Measurements from ENCODE around the gene PIK3R5. TPM values are rescaled to one million over a fixed set of nuclear protein-coding genes. Genes with fewer than 3 reads are reported as not detected.

PIK3R5 gene
- polyA plus RNA-seq, 1 donor from 2014 or later, result not detected

DNA sequence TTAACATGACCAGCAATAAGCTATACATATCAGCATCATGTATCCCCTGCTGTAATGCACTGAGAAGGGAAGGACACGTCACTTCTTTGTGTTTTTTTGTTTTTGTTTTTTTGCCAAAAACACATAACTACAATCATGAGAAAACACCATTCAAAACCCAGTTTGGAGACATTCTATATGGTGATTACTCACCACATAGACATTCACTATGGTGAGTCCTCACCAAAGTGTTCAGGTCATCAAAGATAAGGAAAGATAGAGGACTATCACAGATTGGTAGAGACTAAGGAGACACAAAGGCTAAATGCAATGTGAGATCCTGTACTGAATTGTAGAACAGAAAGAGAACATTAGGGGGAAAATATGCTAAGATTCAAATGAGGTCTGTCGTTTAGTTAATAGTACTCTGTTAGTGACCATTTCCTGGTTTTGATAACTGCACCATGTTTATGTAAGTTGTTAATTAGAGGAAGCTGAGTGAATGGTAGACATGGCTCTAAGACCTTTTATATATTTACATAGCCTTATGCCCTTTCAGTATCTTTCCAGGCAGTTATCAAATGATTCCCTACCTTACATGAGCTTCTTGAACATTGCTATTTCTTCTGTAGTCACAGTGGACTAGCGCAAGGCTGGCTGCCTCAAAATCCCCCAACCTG, 46.6 kb downstream of the PIK3R5 start:
- H3F3A ChIP-seq (ENCODE audit: insufficient read depth, low read length, poor library complexity, severe bottlenecking), result no peaks in the 10 kb centered on the region
- H3K9ac ChIP-seq (ENCODE audit: low read length), result no peak overlapping the region
- H3K4me2 ChIP-seq (ENCODE audit: low read length), result no peak overlapping the region
- H4K20me1 ChIP-seq (ENCODE audit: insufficient read depth), result no peaks in the 10 kb centered on the region
- no peak overlapping the region for H2AFZ ChIP-seq (ENCODE audit: low read depth, low read length)
- no peaks in the 10 kb centered on the region for H3K9me2 ChIP-seq (ENCODE audit: insufficient read depth, low read length)
- H3K36me3 ChIP-seq (ENCODE audit: insufficient read depth, low read length), result no peaks in the 10 kb centered on the region
- H3K27me3 ChIP-seq (ENCODE audit: insufficient read depth, low read depth, low read length), result no peaks in the 10 kb centered on the region
- no peak overlapping the region for H3K4me3 ChIP-seq (ENCODE audit: low read length)
- TF ChIP-seq RAD21 (conservative IDR thresholded peaks at IDR 0.05), result no peak
- TF ChIP-seq POLR2AphosphoS5 (IDR thresholded peaks at IDR 0.05), result no peak
- TF ChIP-seq SMC3 (conservative IDR thresholded peaks at IDR 0.05; ENCODE audit: poor library complexity), result no peak
- TF ChIP-seq, protein P1, sequence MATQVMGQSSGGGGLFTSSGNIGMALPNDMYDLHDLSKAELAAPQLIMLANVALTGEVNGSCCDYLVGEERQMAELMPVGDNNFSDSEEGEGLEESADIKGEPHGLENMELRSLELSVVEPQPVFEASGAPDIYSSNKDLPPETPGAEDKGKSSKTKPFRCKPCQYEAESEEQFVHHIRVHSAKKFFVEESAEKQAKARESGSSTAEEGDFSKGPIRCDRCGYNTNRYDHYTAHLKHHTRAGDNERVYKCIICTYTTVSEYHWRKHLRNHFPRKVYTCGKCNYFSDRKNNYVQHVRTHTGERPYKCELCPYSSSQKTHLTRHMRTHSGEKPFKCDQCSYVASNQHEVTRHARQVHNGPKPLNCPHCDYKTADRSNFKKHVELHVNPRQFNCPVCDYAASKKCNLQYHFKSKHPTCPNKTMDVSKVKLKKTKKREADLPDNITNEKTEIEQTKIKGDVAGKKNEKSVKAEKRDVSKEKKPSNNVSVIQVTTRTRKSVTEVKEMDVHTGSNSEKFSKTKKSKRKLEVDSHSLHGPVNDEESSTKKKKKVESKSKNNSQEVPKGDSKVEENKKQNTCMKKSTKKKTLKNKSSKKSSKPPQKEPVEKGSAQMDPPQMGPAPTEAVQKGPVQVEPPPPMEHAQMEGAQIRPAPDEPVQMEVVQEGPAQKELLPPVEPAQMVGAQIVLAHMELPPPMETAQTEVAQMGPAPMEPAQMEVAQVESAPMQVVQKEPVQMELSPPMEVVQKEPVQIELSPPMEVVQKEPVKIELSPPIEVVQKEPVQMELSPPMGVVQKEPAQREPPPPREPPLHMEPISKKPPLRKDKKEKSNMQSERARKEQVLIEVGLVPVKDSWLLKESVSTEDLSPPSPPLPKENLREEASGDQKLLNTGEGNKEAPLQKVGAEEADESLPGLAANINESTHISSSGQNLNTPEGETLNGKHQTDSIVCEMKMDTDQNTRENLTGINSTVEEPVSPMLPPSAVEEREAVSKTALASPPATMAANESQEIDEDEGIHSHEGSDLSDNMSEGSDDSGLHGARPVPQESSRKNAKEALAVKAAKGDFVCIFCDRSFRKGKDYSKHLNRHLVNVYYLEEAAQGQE (IDR thresholded peaks at IDR 0.05; ENCODE audit: borderline replicate concordance), result no peak
- TF ChIP-seq, protein P2, sequence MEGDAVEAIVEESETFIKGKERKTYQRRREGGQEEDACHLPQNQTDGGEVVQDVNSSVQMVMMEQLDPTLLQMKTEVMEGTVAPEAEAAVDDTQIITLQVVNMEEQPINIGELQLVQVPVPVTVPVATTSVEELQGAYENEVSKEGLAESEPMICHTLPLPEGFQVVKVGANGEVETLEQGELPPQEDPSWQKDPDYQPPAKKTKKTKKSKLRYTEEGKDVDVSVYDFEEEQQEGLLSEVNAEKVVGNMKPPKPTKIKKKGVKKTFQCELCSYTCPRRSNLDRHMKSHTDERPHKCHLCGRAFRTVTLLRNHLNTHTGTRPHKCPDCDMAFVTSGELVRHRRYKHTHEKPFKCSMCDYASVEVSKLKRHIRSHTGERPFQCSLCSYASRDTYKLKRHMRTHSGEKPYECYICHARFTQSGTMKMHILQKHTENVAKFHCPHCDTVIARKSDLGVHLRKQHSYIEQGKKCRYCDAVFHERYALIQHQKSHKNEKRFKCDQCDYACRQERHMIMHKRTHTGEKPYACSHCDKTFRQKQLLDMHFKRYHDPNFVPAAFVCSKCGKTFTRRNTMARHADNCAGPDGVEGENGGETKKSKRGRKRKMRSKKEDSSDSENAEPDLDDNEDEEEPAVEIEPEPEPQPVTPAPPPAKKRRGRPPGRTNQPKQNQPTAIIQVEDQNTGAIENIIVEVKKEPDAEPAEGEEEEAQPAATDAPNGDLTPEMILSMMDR (IDR thresholded peaks at IDR 0.05; ENCODE audit: poor library complexity, severe bottlenecking), result no peak
- no peak for TF ChIP-seq TAF1 (IDR thresholded peaks at IDR 0.05; ENCODE audit: low read depth)
- TF ChIP-seq MXI1 (conservative IDR thresholded peaks at IDR 0.05; ENCODE audit: poor library complexity, severe bottlenecking), result no peak
- TF ChIP-seq EP300 (conservative IDR thresholded peaks at IDR 0.05; ENCODE audit: poor library complexity, severe bottlenecking), result no peak
- TF ChIP-seq EZH2 (IDR thresholded peaks at IDR 0.05; ENCODE audit: borderline replicate concordance, insufficient read depth, low read length, poor library complexity, severe bottlenecking), result no peak
- H3K27ac ChIP-seq (ENCODE audit: low read length), result no peak overlapping the region
- peaks cover 11% of the 10 kb centered on the region for H3K9me3 ChIP-seq (ENCODE audit: low read length)
- H3K79me2 ChIP-seq (replicated peaks; ENCODE audit: insufficient read depth, low read length), result no peaks in the 10 kb centered on the region

DNA sequence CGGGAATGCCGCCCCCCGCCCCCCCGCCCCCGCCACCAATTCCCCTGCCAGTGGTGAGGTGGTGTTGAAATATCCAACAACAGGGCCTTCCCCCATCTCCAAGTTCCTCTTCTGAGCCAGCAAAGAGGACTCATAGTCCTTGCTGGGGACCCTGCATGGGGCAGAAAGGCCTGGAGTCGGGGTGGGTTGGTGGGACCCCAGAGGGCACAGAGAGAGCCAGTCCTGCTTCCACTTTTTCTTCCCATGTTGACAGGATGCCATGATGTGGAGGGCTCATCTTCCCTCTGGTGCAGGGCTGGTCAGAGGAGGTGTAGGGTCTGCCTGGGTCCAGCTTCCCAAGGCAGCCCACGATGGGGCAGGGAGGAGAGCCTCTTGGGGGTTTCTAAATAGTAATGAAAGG, 49.0 kb downstream of the PIK3R5 start:
- Histone ChIP-seq H3K9me2 (ENCODE audit: insufficient read depth, low read length) (no peaks in the 10 kb centered on the region), H3K9me3 (ENCODE audit: low read length) (peaks cover 11% of the 10 kb centered on the region), H3K79me2 (replicated peaks; ENCODE audit: insufficient read depth, low read length) (no peaks in the 10 kb centered on the region), H4K20me1 (ENCODE audit: insufficient read depth) (no peaks in the 10 kb centered on the region), H3K27me3 (ENCODE audit: insufficient read depth, low read depth, low read length) (no peaks in the 10 kb centered on the region), H3K27ac (ENCODE audit: low read length) (no peak overlapping the region), H3K36me3 (ENCODE audit: insufficient read depth, low read length) (no peaks in the 10 kb centered on the region), H3K4me3 (ENCODE audit: low read length) (no peak overlapping the region), H3K9ac (ENCODE audit: low read length) (no peak overlapping the region), H3K4me2 (ENCODE audit: low read length) (no peak overlapping the region), H3F3A (ENCODE audit: insufficient read depth, low read length, poor library complexity, severe bottlenecking) (no peaks in the 10 kb centered on the region), H2AFZ (ENCODE audit: low read depth, low read length) (no peak overlapping the region)
- TF ChIP-seq TAF1 (IDR thresholded peaks at IDR 0.05; ENCODE audit: low read depth) (no peak), EZH2 (IDR thresholded peaks at IDR 0.05; ENCODE audit: borderline replicate concordance, insufficient read depth, low read length, poor library complexity, severe bottlenecking) (no peak), SMC3 (conservative IDR thresholded peaks at IDR 0.05; ENCODE audit: poor library complexity) (no peak), RAD21 (conservative IDR thresholded peaks at IDR 0.05) (no peak), MXI1 (conservative IDR thresholded peaks at IDR 0.05; ENCODE audit: poor library complexity, severe bottlenecking) (no peak), POLR2AphosphoS5 (IDR thresholded peaks at IDR 0.05) (no peak), EP300 (conservative IDR thresholded peaks at IDR 0.05; ENCODE audit: poor library complexity, severe bottlenecking) (no peak)
- TF ChIP-seq, protein P1 (IDR thresholded peaks at IDR 0.05; ENCODE audit: borderline replicate concordance), result no peak
- TF ChIP-seq, protein P2 (IDR thresholded peaks at IDR 0.05; ENCODE audit: poor library complexity, severe bottlenecking), result no peak

Data from neural cell (in vitro differentiated cells).